ENCODE results near the gene ASB9. TPM values are rescaled to one million over a fixed set of nuclear protein-coding genes. Genes with fewer than 3 reads are reported as not detected.
"Not testable (repeated sequence)": the region's sequence is repeated elsewhere in the genome, so short reads cannot be mapped to it uniquely, and the experiment has no call there.

Gene ASB9
- total RNA-seq, 2 experiments from 2014 or later = not detected

GRCh38 chrX:15310117-15310516, 40.2 kb upstream of the ASB9 start:
- no peak for DNase-seq (ENCODE audit: low spot score)
- no peaks in the 10 kb centered on the region for H3K36me3 ChIP-seq (ENCODE audit: insufficient read depth, low read length)
- H2AFZ ChIP-seq (ENCODE audit: low read length) = no peak overlapping the region
- intact Hi-C loops (cut with micrococcal nuclease; ENCODE audit: unreplicated experiment) = no loop called here
- H3K27ac ChIP-seq (ENCODE audit: low read depth, low read length, poor library complexity, severe bottlenecking) = no peak overlapping the region
- no peaks in the 10 kb centered on the region for H3K9me3 ChIP-seq (ENCODE audit: low read length)
- no peaks in the 10 kb centered on the region for H3K4me1 ChIP-seq (ENCODE audit: insufficient read depth, low read length, poor library complexity, severe bottlenecking)
- BruUV-seq (replicated peaks) = no TSS peak
- ChIA-PET POLR2A (interaction anchor here (0.6 to 0.7 kb wide), 2 partner anchors 545 to 654 kb away, joined by 3 read pairs; partner anchors contain the start of gene AP1S2), CTCF (ENCODE audit: unreplicated experiment) (no interaction called here)
- no peak overlapping the region for H3K4me3 ChIP-seq (ENCODE audit: low read depth, low read length, poor library complexity, severe bottlenecking)
- H3K4me2 ChIP-seq (ENCODE audit: low read length) = no peak overlapping the region
- TF ChIP-seq CTCF (conservative IDR thresholded peaks at IDR 0.05; ENCODE audit: low read length) = no peak
- no peak for TF ChIP-seq EZH2phosphoT487 (IDR thresholded peaks at IDR 0.05; ENCODE audit: borderline replicate concordance, low read depth, low read length)
- H3K79me2 ChIP-seq (ENCODE audit: insufficient read depth, low read depth, low read length) = no peaks in the 10 kb centered on the region
- H3K9me2 ChIP-seq (ENCODE audit: insufficient read depth, low read length) = no peaks in the 10 kb centered on the region
- no peaks in the 10 kb centered on the region for H4K20me1 ChIP-seq (ENCODE audit: insufficient read depth, low read length)

GRCh38 chrX:15305899-15306298, 36.0 kb upstream of the ASB9 start:
- BruUV-seq (replicated peaks); H3K79me2 ChIP-seq (ENCODE audit: insufficient read depth, low read depth, low read length); H3K9me2 ChIP-seq (ENCODE audit: insufficient read depth, low read length); H3K4me1 ChIP-seq (ENCODE audit: insufficient read depth, low read length, poor library complexity, severe bottlenecking); CTCF ChIA-PET (ENCODE audit: unreplicated experiment); POLR2A ChIA-PET; H2AFZ ChIP-seq (ENCODE audit: low read length); H3K27ac ChIP-seq (ENCODE audit: low read depth, low read length, poor library complexity, severe bottlenecking); DNase-seq (ENCODE audit: low spot score); intact Hi-C loops (cut with micrococcal nuclease; ENCODE audit: unreplicated experiment); H3K4me3 ChIP-seq (ENCODE audit: low read depth, low read length, poor library complexity, severe bottlenecking); H4K20me1 ChIP-seq (ENCODE audit: insufficient read depth, low read length); H3K4me2 ChIP-seq (ENCODE audit: low read length); H3K9me3 ChIP-seq (ENCODE audit: low read length); H3K36me3 ChIP-seq (ENCODE audit: insufficient read depth, low read length): not testable (repeated sequence)

DNA sequence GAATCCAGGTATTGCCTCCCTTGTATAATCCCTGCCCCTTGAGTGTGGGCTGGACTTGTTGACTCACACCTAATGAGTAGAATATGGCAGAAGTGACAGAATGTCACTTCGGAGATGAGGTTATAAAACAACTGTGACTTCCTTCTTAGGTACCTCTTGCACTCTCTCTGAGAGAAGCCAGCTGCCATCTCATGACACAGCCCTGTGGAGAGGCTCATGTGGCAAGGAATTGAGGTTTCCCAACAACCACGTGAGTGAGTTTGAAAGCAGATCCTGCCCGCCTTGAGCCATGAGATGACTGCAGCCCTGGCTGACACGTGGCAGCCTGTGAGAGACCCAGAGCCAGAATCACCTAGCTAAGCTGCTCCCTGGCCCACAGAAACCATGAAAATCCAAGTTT, 32.0 kb upstream of the ASB9 start:
- ChIA-PET POLR2A (interaction anchor here (0.5 kb wide), 1 partner anchor 14 kb away, joined by 3 read pairs; no protein-coding TSS in a partner anchor), CTCF (ENCODE audit: unreplicated experiment) (no interaction called here)
- H3K4me3 ChIP-seq (ENCODE audit: low read depth, low read length, poor library complexity, severe bottlenecking) = no peak overlapping the region
- no peaks in the 10 kb centered on the region for H3K79me2 ChIP-seq (ENCODE audit: insufficient read depth, low read depth, low read length)
- no peaks in the 10 kb centered on the region for H3K36me3 ChIP-seq (ENCODE audit: insufficient read depth, low read length)
- H3K4me1 ChIP-seq (ENCODE audit: insufficient read depth, low read length, poor library complexity, severe bottlenecking) = no peaks in the 10 kb centered on the region
- H2AFZ ChIP-seq (ENCODE audit: low read length) = no peak overlapping the region
- no TSS peak for BruUV-seq (replicated peaks)
- no peaks in the 10 kb centered on the region for H4K20me1 ChIP-seq (ENCODE audit: insufficient read depth, low read length)
- H3K9me3 ChIP-seq (ENCODE audit: low read length) = no peaks in the 10 kb centered on the region
- H3K27ac ChIP-seq (ENCODE audit: low read depth, low read length, poor library complexity, severe bottlenecking) = no peak overlapping the region
- intact Hi-C loops (cut with micrococcal nuclease; ENCODE audit: unreplicated experiment) = loop anchor here (2.0 kb wide), 1 partner anchor 167 kb away; no protein-coding TSS in a partner anchor
- DNase-seq (ENCODE audit: low spot score) = no peak
- H3K9me2 ChIP-seq (ENCODE audit: insufficient read depth, low read length) = no peaks in the 10 kb centered on the region
- TF ChIP-seq EZH2phosphoT487 (IDR thresholded peaks at IDR 0.05; ENCODE audit: borderline replicate concordance, low read depth, low read length) (no peak), CTCF (conservative IDR thresholded peaks at IDR 0.05; ENCODE audit: low read length) (no peak)
- H3K4me2 ChIP-seq (ENCODE audit: low read length) = no peak overlapping the region
